ENCODE measurements around the gene EXD3.
"Not testable (repeated sequence)": the region's sequence is repeated elsewhere in the genome, so short reads cannot be mapped to it uniquely, and the experiment has no call there.

Gene EXD3

GRCh38 chr9:137451264-137452005, 28.5 kb upstream of the EXD3 start:
- H3K27me3 ChIP-seq (ENCODE audit: insufficient read depth, low read length); H3K4me1 ChIP-seq (ENCODE audit: insufficient read depth, low read length); H3K9me3 ChIP-seq (ENCODE audit: insufficient read depth, low read depth, low read length); H3K9ac ChIP-seq (ENCODE audit: low read depth, low read length); H3K4me3 ChIP-seq (ENCODE audit: low read length); H3K27ac ChIP-seq (ENCODE audit: low read depth, low read length): not testable (repeated sequence)
- WGBS = 93% methylated on average over 16 of the region's 31 CpGs
- peaks cover 32% of the 10 kb centered on the region for H3K36me3 ChIP-seq (ENCODE audit: insufficient read depth, low read length)

- not testable (repeated sequence) for H3K9ac ChIP-seq (ENCODE audit: low read depth, low read length)
Measured at GRCh38 chr9:137450539-137451222, 27.7 kb upstream of the EXD3 start.

GRCh38 chr9:137449931-137450538, 27.1 kb upstream of the EXD3 start:
- H3K9ac ChIP-seq (ENCODE audit: low read depth, low read length) = no peak overlapping the region
- no peaks in the 10 kb centered on the region for H3K9me3 ChIP-seq (ENCODE audit: insufficient read depth, low read depth, low read length)
- WGBS = 90% methylated on average over 18 of the region's 18 CpGs
- H3K4me1 ChIP-seq (ENCODE audit: insufficient read depth, low read length) = peaks cover 10% of the 10 kb centered on the region; the same call in 1 of the 2 replicates
- no peaks in the 10 kb centered on the region for H3K27me3 ChIP-seq (ENCODE audit: insufficient read depth, low read length)
- no peak overlapping the region for H3K27ac ChIP-seq (ENCODE audit: low read depth, low read length)
- peaks cover 23% of the 10 kb centered on the region for H3K36me3 ChIP-seq (ENCODE audit: insufficient read depth, low read length)
- no peak overlapping the region for H3K4me3 ChIP-seq (ENCODE audit: low read length)

More at GRCh38 chr9:137450539-137451222, 27.7 kb upstream of the EXD3 start:
- peaks cover 25% of the 10 kb centered on the region for H3K36me3 ChIP-seq (ENCODE audit: insufficient read depth, low read length)
- not testable (repeated sequence) for H3K9me3 ChIP-seq (ENCODE audit: insufficient read depth, low read depth, low read length); H3K4me3 ChIP-seq (ENCODE audit: low read length); H3K27me3 ChIP-seq (ENCODE audit: insufficient read depth, low read length); H3K27ac ChIP-seq (ENCODE audit: low read depth, low read length); H3K4me1 ChIP-seq (ENCODE audit: insufficient read depth, low read length)
- 83% methylated on average over 16 of the region's 24 CpGs for WGBS

GRCh38 chr9:137449081-137449844, 26.3 kb upstream of the EXD3 start:
- Histone ChIP-seq H3K27me3 (ENCODE audit: insufficient read depth, low read length) (no peaks in the 10 kb centered on the region), H3K36me3 (ENCODE audit: insufficient read depth, low read length) (peaks cover 23% of the 10 kb centered on the region), H3K4me1 (ENCODE audit: insufficient read depth, low read length) (0 out of 2 replicates have a peak, but pooled peaks cover 3% of the 10 kb centered on the region), H3K4me3 (ENCODE audit: low read length) (no peak overlapping the region), H3K9ac (ENCODE audit: low read depth, low read length) (no peak overlapping the region), H3K9me3 (ENCODE audit: insufficient read depth, low read depth, low read length) (no peaks in the 10 kb centered on the region), H3K27ac (ENCODE audit: low read depth, low read length) (no peak overlapping the region)
- WGBS = 91% methylated on average over 35 of the region's 36 CpGs

GRCh38 chr9:137448602-137448962, 25.6 kb upstream of the EXD3 start:
- Histone ChIP-seq H3K4me3 (ENCODE audit: low read length) (no peak overlapping the region), H3K9me3 (ENCODE audit: insufficient read depth, low read depth, low read length) (no peaks in the 10 kb centered on the region), H3K27ac (ENCODE audit: low read depth, low read length) (no peak overlapping the region), H3K36me3 (ENCODE audit: insufficient read depth, low read length) (peaks cover 23% of the 10 kb centered on the region), H3K27me3 (ENCODE audit: insufficient read depth, low read length) (no peaks in the 10 kb centered on the region), H3K4me1 (ENCODE audit: insufficient read depth, low read length) (0 out of 2 replicates have a peak, but pooled peaks cover 3% of the 10 kb centered on the region), H3K9ac (ENCODE audit: low read depth, low read length) (no peak overlapping the region)
- WGBS = 95% methylated on average over 16 of the region's 16 CpGs

- Histone ChIP-seq H3K4me1 (ENCODE audit: insufficient read depth, low read length) (0 out of 2 replicates have a peak, but pooled peaks cover 3% of the 10 kb centered on the region), H3K9me3 (ENCODE audit: insufficient read depth, low read depth, low read length) (no peaks in the 10 kb centered on the region)
Measured at GRCh38 chr9:137447722-137448601, 25.0 kb upstream of the EXD3 start.

GRCh38 chr9:137446851-137447471, 24.0 kb upstream of the EXD3 start:
- 92% methylated on average over 21 of the region's 21 CpGs for WGBS
- Histone ChIP-seq H3K4me1 (ENCODE audit: insufficient read depth, low read length) (peaks cover 3% of the 10 kb centered on the region; the same call in 1 of the 2 replicates), H3K36me3 (ENCODE audit: insufficient read depth, low read length) (peaks cover 15% of the 10 kb centered on the region), H3K9ac (ENCODE audit: low read depth, low read length) (no peak overlapping the region; the same call in 1 of the 2 replicates), H3K9me3 (ENCODE audit: insufficient read depth, low read depth, low read length) (no peaks in the 10 kb centered on the region), H3K4me3 (ENCODE audit: low read length) (no peak overlapping the region), H3K27me3 (ENCODE audit: insufficient read depth, low read length) (peaks cover 6% of the 10 kb centered on the region; the same call in 1 of the 2 replicates), H3K27ac (ENCODE audit: low read depth, low read length) (no peak overlapping the region)

More at GRCh38 chr9:137447722-137448601, 25.0 kb upstream of the EXD3 start:
- Histone ChIP-seq H3K9ac (ENCODE audit: low read depth, low read length) (no peak overlapping the region), H3K4me3 (ENCODE audit: low read length) (no peak overlapping the region), H3K36me3 (ENCODE audit: insufficient read depth, low read length) (peaks cover 21% of the 10 kb centered on the region), H3K27me3 (ENCODE audit: insufficient read depth, low read length) (no peaks in the 10 kb centered on the region), H3K27ac (ENCODE audit: low read depth, low read length) (no peak overlapping the region)
- WGBS = 93% methylated on average over 27 of the region's 27 CpGs

GRCh38 chr9:137445930-137446431, 23.0 kb upstream of the EXD3 start:
- Histone ChIP-seq H3K4me1 (ENCODE audit: insufficient read depth, low read length) (peaks cover 3% of the 10 kb centered on the region; the same call in 1 of the 2 replicates), H3K4me3 (ENCODE audit: low read length) (no peak overlapping the region), H3K36me3 (ENCODE audit: insufficient read depth, low read length) (peaks cover 15% of the 10 kb centered on the region), H3K27ac (ENCODE audit: low read depth, low read length) (no peak overlapping the region), H3K27me3 (ENCODE audit: insufficient read depth, low read length) (peaks cover 7% of the 10 kb centered on the region; the same call in 1 of the 2 replicates), H3K9me3 (ENCODE audit: insufficient read depth, low read depth, low read length) (no peaks in the 10 kb centered on the region), H3K9ac (ENCODE audit: low read depth, low read length) (no peak overlapping the region)
- 88% methylated on average over 19 of the region's 19 CpGs for WGBS

- Histone ChIP-seq H3K36me3 (ENCODE audit: insufficient read depth, low read length) (peaks cover 15% of the 10 kb centered on the region), H3K9me3 (ENCODE audit: insufficient read depth, low read depth, low read length) (no peaks in the 10 kb centered on the region), H3K27ac (ENCODE audit: low read depth, low read length) (no peak overlapping the region), H3K9ac (ENCODE audit: low read depth, low read length) (no peak overlapping the region), H3K4me1 (ENCODE audit: insufficient read depth, low read length) (peaks cover 3% of the 10 kb centered on the region; the same call in 1 of the 2 replicates), H3K4me3 (ENCODE audit: low read length) (no peak overlapping the region), H3K27me3 (ENCODE audit: insufficient read depth, low read length) (peaks cover 7% of the 10 kb centered on the region; the same call in 1 of the 2 replicates)
- 33% methylated on average over 12 of the region's 14 CpGs for WGBS
Measured at GRCh38 chr9:137445275-137445807, 22.4 kb upstream of the EXD3 start.
